ENCODE measurements around the gene STC2. TPM values are rescaled to one million over a fixed set of nuclear protein-coding genes. Genes with fewer than 3 reads are reported as not detected.

The STC2 gene
- total RNA-seq, 1 experiment from 2014 or later = 57.0 TPM

DNA sequence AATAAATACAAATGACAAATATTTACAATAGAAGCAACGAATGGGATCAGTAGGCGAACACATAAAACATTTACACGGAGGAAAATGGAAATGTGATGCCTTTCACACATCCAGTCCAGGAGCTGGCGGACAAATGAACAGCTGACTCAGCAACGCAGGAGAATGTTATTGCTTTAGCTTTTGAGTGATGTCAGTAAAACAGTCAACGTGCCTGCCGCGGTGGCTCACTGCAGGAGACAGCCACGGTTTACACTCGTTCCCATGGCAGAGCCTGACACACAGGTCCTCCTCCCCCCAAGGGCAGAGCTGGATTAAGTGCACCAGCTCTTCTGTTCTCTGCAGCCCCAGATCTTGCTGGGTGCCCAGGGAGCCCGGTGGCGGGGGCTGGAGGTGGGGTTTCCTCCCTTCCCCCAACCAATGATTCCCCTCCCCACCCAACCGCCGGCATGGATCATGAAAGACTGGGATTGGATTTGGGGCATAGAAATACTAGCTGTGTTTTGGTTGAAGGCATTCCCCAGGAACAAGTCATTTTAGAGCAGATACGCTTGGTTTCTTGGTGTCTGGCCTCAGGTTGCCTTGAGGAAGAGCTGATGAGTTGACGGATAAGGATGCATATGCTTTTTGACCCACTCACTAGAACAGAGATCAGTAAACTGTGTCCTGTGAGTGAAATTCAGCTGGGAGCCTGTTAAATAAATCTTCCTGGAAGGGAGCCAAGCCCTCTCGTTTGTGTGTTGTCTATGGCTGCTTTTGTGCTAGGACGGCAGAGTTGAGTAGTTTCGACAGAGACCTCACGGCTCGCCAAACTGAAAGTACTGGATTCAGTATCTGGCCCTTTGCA is 12.5 kb downstream of the STC2 start (continued):
- TF ChIP-seq, protein P1, sequence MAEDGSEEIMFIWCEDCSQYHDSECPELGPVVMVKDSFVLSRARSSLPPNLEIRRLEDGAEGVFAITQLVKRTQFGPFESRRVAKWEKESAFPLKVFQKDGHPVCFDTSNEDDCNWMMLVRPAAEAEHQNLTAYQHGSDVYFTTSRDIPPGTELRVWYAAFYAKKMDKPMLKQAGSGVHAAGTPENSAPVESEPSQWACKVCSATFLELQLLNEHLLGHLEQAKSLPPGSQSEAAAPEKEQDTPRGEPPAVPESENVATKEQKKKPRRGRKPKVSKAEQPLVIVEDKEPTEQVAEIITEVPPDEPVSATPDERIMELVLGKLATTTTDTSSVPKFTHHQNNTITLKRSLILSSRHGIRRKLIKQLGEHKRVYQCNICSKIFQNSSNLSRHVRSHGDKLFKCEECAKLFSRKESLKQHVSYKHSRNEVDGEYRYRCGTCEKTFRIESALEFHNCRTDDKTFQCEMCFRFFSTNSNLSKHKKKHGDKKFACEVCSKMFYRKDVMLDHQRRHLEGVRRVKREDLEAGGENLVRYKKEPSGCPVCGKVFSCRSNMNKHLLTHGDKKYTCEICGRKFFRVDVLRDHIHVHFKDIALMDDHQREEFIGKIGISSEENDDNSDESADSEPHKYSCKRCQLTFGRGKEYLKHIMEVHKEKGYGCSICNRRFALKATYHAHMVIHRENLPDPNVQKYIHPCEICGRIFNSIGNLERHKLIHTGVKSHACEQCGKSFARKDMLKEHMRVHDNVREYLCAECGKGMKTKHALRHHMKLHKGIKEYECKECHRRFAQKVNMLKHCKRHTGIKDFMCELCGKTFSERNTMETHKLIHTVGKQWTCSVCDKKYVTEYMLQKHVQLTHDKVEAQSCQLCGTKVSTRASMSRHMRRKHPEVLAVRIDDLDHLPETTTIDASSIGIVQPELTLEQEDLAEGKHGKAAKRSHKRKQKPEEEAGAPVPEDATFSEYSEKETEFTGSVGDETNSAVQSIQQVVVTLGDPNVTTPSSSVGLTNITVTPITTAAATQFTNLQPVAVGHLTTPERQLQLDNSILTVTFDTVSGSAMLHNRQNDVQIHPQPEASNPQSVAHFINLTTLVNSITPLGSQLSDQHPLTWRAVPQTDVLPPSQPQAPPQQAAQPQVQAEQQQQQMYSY (CRISPR knock-in tag; IDR thresholded peaks at IDR 0.05) = peak; percentile 61
- TF ChIP-seq NR3C1 (CRISPR knock-in tag; conservative IDR thresholded peaks at IDR 0.05; ENCODE audit: low read depth) = no peak
- TF ChIP-seq TCF7 (CRISPR knock-in tag; IDR thresholded peaks at IDR 0.05; ENCODE audit: low read depth) = no peak
- TF ChIP-seq, protein P2, sequence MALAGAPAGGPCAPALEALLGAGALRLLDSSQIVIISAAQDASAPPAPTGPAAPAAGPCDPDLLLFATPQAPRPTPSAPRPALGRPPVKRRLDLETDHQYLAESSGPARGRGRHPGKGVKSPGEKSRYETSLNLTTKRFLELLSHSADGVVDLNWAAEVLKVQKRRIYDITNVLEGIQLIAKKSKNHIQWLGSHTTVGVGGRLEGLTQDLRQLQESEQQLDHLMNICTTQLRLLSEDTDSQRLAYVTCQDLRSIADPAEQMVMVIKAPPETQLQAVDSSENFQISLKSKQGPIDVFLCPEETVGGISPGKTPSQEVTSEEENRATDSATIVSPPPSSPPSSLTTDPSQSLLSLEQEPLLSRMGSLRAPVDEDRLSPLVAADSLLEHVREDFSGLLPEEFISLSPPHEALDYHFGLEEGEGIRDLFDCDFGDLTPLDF (CRISPR knock-in tag; IDR thresholded peaks at IDR 0.05) = 0 out of 2 replicates have a peak, but pooled peaks have one; percentile 54
- TF ChIP-seq ETV6 (CRISPR knock-in tag; IDR thresholded peaks at IDR 0.05) = no peak
- no peak for TF ChIP-seq ZNF121 (CRISPR knock-in tag; IDR thresholded peaks at IDR 0.05)
- peak; percentile 29; the same call in 1 of the 2 replicates for TF ChIP-seq NFATC4 (CRISPR knock-in tag; IDR thresholded peaks at IDR 0.05)
- no peak for TF ChIP-seq TEAD4 (CRISPR knock-in tag; IDR thresholded peaks at IDR 0.05)
- no peak for TF ChIP-seq MXD4 (CRISPR knock-in tag; IDR thresholded peaks at IDR 0.05; ENCODE audit: borderline replicate concordance)
- TF ChIP-seq SP1 (CRISPR knock-in tag; conservative IDR thresholded peaks at IDR 0.05) = no peak
- TF ChIP-seq ATF1 (CRISPR knock-in tag; IDR thresholded peaks at IDR 0.05) = no peak
- TF ChIP-seq, protein P3, sequence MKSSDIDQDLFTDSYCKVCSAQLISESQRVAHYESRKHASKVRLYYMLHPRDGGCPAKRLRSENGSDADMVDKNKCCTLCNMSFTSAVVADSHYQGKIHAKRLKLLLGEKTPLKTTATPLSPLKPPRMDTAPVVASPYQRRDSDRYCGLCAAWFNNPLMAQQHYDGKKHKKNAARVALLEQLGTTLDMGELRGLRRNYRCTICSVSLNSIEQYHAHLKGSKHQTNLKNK (CRISPR knock-in tag; IDR thresholded peaks at IDR 0.05) = peak; percentile 82
- TF ChIP-seq, protein P4, sequence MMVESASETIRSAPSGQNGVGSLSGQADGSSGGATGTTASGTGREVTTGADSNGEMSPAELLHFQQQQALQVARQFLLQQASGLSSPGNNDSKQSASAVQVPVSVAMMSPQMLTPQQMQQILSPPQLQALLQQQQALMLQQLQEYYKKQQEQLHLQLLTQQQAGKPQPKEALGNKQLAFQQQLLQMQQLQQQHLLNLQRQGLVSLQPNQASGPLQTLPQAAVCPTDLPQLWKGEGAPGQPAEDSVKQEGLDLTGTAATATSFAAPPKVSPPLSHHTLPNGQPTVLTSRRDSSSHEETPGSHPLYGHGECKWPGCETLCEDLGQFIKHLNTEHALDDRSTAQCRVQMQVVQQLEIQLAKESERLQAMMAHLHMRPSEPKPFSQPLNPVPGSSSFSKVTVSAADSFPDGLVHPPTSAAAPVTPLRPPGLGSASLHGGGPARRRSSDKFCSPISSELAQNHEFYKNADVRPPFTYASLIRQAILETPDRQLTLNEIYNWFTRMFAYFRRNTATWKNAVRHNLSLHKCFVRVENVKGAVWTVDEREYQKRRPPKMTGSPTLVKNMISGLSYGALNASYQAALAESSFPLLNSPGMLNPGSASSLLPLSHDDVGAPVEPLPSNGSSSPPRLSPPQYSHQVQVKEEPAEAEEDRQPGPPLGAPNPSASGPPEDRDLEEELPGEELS (CRISPR knock-in tag; IDR thresholded peaks at IDR 0.05) = no peak
- no peak for TF ChIP-seq ZNF396 (CRISPR knock-in tag; IDR thresholded peaks at IDR 0.05; ENCODE audit: borderline replicate concordance)
- peak; percentile 64; the same call in 1 of the 2 replicates for TF ChIP-seq PRRX2 (CRISPR knock-in tag; IDR thresholded peaks at IDR 0.05)
- TF ChIP-seq, protein P5, sequence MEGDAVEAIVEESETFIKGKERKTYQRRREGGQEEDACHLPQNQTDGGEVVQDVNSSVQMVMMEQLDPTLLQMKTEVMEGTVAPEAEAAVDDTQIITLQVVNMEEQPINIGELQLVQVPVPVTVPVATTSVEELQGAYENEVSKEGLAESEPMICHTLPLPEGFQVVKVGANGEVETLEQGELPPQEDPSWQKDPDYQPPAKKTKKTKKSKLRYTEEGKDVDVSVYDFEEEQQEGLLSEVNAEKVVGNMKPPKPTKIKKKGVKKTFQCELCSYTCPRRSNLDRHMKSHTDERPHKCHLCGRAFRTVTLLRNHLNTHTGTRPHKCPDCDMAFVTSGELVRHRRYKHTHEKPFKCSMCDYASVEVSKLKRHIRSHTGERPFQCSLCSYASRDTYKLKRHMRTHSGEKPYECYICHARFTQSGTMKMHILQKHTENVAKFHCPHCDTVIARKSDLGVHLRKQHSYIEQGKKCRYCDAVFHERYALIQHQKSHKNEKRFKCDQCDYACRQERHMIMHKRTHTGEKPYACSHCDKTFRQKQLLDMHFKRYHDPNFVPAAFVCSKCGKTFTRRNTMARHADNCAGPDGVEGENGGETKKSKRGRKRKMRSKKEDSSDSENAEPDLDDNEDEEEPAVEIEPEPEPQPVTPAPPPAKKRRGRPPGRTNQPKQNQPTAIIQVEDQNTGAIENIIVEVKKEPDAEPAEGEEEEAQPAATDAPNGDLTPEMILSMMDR (IDR thresholded peaks at IDR 0.05) = no peak
- TF ChIP-seq, protein P6, sequence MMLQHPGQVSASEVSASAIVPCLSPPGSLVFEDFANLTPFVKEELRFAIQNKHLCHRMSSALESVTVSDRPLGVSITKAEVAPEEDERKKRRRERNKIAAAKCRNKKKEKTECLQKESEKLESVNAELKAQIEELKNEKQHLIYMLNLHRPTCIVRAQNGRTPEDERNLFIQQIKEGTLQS (CRISPR knock-in tag; conservative IDR thresholded peaks at IDR 0.05) = no peak
- TF ChIP-seq, protein P7, sequence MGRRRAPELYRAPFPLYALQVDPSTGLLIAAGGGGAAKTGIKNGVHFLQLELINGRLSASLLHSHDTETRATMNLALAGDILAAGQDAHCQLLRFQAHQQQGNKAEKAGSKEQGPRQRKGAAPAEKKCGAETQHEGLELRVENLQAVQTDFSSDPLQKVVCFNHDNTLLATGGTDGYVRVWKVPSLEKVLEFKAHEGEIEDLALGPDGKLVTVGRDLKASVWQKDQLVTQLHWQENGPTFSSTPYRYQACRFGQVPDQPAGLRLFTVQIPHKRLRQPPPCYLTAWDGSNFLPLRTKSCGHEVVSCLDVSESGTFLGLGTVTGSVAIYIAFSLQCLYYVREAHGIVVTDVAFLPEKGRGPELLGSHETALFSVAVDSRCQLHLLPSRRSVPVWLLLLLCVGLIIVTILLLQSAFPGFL (CRISPR knock-in tag; IDR thresholded peaks at IDR 0.05; ENCODE audit: borderline replicate concordance) = no peak
- TF ChIP-seq, protein P8, sequence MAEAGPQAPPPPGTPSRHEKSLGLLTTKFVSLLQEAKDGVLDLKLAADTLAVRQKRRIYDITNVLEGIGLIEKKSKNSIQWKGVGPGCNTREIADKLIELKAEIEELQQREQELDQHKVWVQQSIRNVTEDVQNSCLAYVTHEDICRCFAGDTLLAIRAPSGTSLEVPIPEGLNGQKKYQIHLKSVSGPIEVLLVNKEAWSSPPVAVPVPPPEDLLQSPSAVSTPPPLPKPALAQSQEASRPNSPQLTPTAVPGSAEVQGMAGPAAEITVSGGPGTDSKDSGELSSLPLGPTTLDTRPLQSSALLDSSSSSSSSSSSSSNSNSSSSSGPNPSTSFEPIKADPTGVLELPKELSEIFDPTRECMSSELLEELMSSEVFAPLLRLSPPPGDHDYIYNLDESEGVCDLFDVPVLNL (CRISPR knock-in tag; IDR thresholded peaks at IDR 0.05; ENCODE audit: borderline replicate concordance, low read depth) = no peak
- no peak for TF ChIP-seq IRF2 (CRISPR knock-in tag; IDR thresholded peaks at IDR 0.05; ENCODE audit: borderline replicate concordance, low read depth)
- no peak for TF ChIP-seq ELF4 (CRISPR knock-in tag; IDR thresholded peaks at IDR 0.05; ENCODE audit: low read depth)
- TF ChIP-seq, protein P9, sequence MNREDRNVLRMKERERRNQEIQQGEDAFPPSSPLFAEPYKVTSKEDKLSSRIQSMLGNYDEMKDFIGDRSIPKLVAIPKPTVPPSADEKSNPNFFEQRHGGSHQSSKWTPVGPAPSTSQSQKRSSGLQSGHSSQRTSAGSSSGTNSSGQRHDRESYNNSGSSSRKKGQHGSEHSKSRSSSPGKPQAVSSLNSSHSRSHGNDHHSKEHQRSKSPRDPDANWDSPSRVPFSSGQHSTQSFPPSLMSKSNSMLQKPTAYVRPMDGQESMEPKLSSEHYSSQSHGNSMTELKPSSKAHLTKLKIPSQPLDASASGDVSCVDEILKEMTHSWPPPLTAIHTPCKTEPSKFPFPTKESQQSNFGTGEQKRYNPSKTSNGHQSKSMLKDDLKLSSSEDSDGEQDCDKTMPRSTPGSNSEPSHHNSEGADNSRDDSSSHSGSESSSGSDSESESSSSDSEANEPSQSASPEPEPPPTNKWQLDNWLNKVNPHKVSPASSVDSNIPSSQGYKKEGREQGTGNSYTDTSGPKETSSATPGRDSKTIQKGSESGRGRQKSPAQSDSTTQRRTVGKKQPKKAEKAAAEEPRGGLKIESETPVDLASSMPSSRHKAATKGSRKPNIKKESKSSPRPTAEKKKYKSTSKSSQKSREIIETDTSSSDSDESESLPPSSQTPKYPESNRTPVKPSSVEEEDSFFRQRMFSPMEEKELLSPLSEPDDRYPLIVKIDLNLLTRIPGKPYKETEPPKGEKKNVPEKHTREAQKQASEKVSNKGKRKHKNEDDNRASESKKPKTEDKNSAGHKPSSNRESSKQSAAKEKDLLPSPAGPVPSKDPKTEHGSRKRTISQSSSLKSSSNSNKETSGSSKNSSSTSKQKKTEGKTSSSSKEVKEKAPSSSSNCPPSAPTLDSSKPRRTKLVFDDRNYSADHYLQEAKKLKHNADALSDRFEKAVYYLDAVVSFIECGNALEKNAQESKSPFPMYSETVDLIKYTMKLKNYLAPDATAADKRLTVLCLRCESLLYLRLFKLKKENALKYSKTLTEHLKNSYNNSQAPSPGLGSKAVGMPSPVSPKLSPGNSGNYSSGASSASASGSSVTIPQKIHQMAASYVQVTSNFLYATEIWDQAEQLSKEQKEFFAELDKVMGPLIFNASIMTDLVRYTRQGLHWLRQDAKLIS (CRISPR knock-in tag; IDR thresholded peaks at IDR 0.05; ENCODE audit: borderline replicate concordance) = no peak

Data from WTC11 (cell line).